Mucosa of rectum (tissue), 2 donors: ENCODE measurements around the gene UBLCP1.
"Not testable (repeated sequence)": the region's sequence is repeated elsewhere in the genome, so short reads cannot be mapped to it uniquely, and the experiment has no call there.

Experiments
- H3K27ac ChIP-seq, 2 donors: one replicate each; pipeline ENCODE4 v1.7.0; 2013; ENCODE audit warnings: inconsistent platforms in 2 of 2, low read depth in 2 of 2, low read length in 2 of 2
- H3K27me3 ChIP-seq, 2 donors: one replicate each; pipeline ENCODE4 v1.7.0; 2013; ENCODE audit warnings: low read length in 2 of 2; ENCODE audit not compliant: control insufficient read depth in 2 of 2, insufficient read depth in 2 of 2
- H3K36me3 ChIP-seq, 2 donors: one replicate each; pipeline ENCODE4 v1.7.0; 2013; ENCODE audit warnings: low read length in 2 of 2; ENCODE audit not compliant: control insufficient read depth in 2 of 2, insufficient read depth in 2 of 2
- H3K4me1 ChIP-seq, 2 donors: one replicate each; pipeline ENCODE4 v1.7.0; 2013; ENCODE audit warnings: low read length in 2 of 2, mild to moderate bottlenecking in 1 of 2; ENCODE audit not compliant: control insufficient read depth in 2 of 2, insufficient read depth in 2 of 2
- H3K4me3 ChIP-seq, 2 donors: one replicate each; pipeline ENCODE4 v1.7.0; 2013; ENCODE audit warnings: low read length in 2 of 2
- H3K9ac ChIP-seq, 2 donors: one replicate each; pipeline ENCODE4 v1.7.0; 2013; ENCODE audit warnings: low read length in 2 of 2, low read depth in 1 of 2, mild to moderate bottlenecking in 1 of 2
- H3K9me3 ChIP-seq, 2 donors: one replicate each; pipeline ENCODE4 v1.7.0; 2013; ENCODE audit warnings: low read length in 2 of 2; ENCODE audit not compliant: control insufficient read depth in 2 of 2
- donor health status: healthy.
- donor health status: Normal muscosa, but diverticular disease.

UBLCP1 gene

DNA sequence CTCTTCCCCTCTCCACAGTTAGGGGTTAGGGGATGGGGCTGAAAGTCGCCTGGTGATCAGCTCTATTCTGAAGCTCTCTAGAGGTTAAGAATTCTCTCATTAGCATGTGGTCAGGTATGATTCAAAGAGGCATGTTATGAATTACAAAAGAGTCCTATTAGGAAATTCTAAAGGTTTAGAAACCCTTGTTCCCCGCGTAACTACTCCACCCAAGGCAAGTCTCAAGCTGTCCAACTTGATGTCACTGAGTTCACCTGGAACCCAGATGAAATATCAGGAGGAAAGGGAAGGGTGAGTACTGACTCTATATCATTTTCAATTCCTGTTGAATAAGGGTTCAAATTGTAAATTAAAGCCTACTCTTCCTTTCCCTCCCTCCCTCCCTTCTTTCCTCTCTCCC, 35.6 kb upstream of the UBLCP1 start:
- Histone ChIP-seq H3K9ac (no peak overlapping the region), H3K9me3 (no peaks in the 10 kb centered on the region), H3K4me3 (no peak overlapping the region), H3K27ac (no peak overlapping the region), H3K36me3 (no peaks in the 10 kb centered on the region), H3K4me1 (no peaks in the 10 kb centered on the region), H3K27me3 (no peaks in the 10 kb centered on the region)

GRCh38 chr5:159228097-159228496, 35.0 kb upstream of the UBLCP1 start:
- not testable (repeated sequence) for H3K4me3 ChIP-seq, H3K4me1 ChIP-seq, H3K9ac ChIP-seq, H3K9me3 ChIP-seq, H3K27ac ChIP-seq, H3K36me3 ChIP-seq, H3K27me3 ChIP-seq

- H3K4me1 ChIP-seq: no peaks in the 10 kb centered on the region
- H3K4me3 ChIP-seq: no peak overlapping the region
- no peak overlapping the region for H3K9ac ChIP-seq
- no peaks in the 10 kb centered on the region for H3K27me3 ChIP-seq
- no peak overlapping the region for H3K27ac ChIP-seq
- no peaks in the 10 kb centered on the region for H3K9me3 ChIP-seq
- no peaks in the 10 kb centered on the region for H3K36me3 ChIP-seq
These were observed 32.4 kb upstream of the UBLCP1 start for GRCh38 chr5:159230657-159231056.

DNA sequence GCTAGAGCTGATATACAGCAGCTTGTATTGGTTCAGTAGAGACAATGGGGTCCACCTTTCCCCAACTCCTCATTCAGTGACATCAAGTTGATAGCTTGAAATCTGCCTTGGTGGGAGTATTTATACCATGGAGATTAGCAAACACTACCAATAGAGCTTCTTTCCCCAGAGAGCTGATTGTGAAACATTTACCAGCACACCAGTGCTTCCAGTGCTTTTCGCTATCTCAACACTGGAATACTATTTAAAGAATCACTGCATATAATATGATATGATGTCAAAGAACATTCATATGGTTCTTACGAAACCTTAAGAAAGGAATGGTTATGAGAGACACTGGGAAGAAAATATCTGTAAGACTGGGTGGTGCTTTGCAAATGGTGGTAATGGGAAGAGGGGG, 31.9 kb upstream of the UBLCP1 start:
- H3K27ac ChIP-seq: no peak overlapping the region
- H3K4me1 ChIP-seq: no peaks in the 10 kb centered on the region
- no peak overlapping the region for H3K9ac ChIP-seq

GRCh38 chr5:159235871-159236520, 27.1 kb upstream of the UBLCP1 start:
- not testable (repeated sequence) for H3K4me1 ChIP-seq, H3K27me3 ChIP-seq, H3K9ac ChIP-seq, H3K9me3 ChIP-seq, H3K4me3 ChIP-seq, H3K27ac ChIP-seq, H3K36me3 ChIP-seq

More for the DNA sequence above, 31.9 kb upstream of the UBLCP1 start:
- Histone ChIP-seq H3K36me3 (no peaks in the 10 kb centered on the region), H3K4me3 (no peak overlapping the region), H3K27me3 (no peaks in the 10 kb centered on the region), H3K9me3 (no peaks in the 10 kb centered on the region)

- H3K9me3 ChIP-seq: no peaks in the 10 kb centered on the region
- H3K9ac ChIP-seq: no peak overlapping the region
- H3K36me3 ChIP-seq: no peaks in the 10 kb centered on the region
- H3K4me3 ChIP-seq: no peak overlapping the region
- no peak overlapping the region for H3K27ac ChIP-seq
- H3K4me1 ChIP-seq: no peaks in the 10 kb centered on the region
- no peaks in the 10 kb centered on the region for H3K27me3 ChIP-seq
These were observed 22.7 kb upstream of the UBLCP1 start for GRCh38 chr5:159240301-159240870.

- Histone ChIP-seq H3K4me1 (no peaks in the 10 kb centered on the region), H3K9me3 (no peaks in the 10 kb centered on the region), H3K36me3 (no peaks in the 10 kb centered on the region), H3K27ac (no peak overlapping the region), H3K9ac (no peak overlapping the region), H3K27me3 (no peaks in the 10 kb centered on the region), H3K4me3 (no peak overlapping the region)
These were observed 21.0 kb upstream of the UBLCP1 start for GRCh38 chr5:159241946-159242552.

GRCh38 chr5:159242656-159243055, 20.4 kb upstream of the UBLCP1 start:
- Histone ChIP-seq H3K27me3 (no peaks in the 10 kb centered on the region), H3K9me3 (no peaks in the 10 kb centered on the region), H3K27ac (no peak overlapping the region), H3K4me3 (no peak overlapping the region), H3K36me3 (no peaks in the 10 kb centered on the region), H3K9ac (no peak overlapping the region), H3K4me1 (no peaks in the 10 kb centered on the region)

- Histone ChIP-seq H3K9me3 (no peaks in the 10 kb centered on the region), H3K9ac (no peak overlapping the region), H3K27ac (no peak overlapping the region), H3K27me3 (no peaks in the 10 kb centered on the region), H3K4me1 (no peaks in the 10 kb centered on the region), H3K36me3 (no peaks in the 10 kb centered on the region), H3K4me3 (no peak overlapping the region)
These were observed 19.7 kb upstream of the UBLCP1 start for GRCh38 chr5:159243385-159243784.

GRCh38 chr5:159244163-159244562, 18.9 kb upstream of the UBLCP1 start:
- Histone ChIP-seq H3K27me3 (no peaks in the 10 kb centered on the region), H3K36me3 (no peaks in the 10 kb centered on the region), H3K4me1 (no peaks in the 10 kb centered on the region), H3K27ac (no peak overlapping the region), H3K4me3 (no peak overlapping the region), H3K9ac (no peak overlapping the region), H3K9me3 (no peaks in the 10 kb centered on the region)
